ENCODE results near the gene RPUSD1.
"Not testable (repeated sequence)": the region's sequence is repeated elsewhere in the genome, so short reads cannot be mapped to it uniquely, and the experiment has no call there.

The RPUSD1 gene

DNA sequence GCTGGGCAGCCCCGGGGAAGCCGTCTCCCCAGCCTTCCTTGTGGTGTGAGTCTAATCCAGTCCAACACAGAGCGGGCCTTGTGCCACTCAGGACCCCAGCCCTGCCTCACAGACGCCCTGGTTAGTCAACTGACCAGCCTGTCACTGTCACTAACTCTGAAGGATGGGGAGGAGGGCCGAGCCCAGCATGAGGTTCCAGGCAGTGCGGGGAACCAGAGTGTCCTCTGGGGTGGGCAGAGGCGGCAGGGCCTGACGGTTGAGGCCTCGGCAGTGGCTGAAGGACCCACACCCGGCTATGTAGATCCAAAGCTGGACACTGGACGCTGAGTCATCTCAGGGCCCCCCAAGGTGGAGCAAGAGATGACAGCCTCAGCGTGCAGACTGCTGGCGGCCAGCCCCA is 8.6 kb downstream of the RPUSD1 start:
- H3K9ac ChIP-seq (ENCODE audit: low read length): no peak overlapping the region
- H3K27me3 ChIP-seq (ENCODE audit: control insufficient read depth, insufficient read depth, low read length): no peaks in the 10 kb centered on the region
- no peaks in the 10 kb centered on the region for H3K36me3 ChIP-seq (ENCODE audit: control insufficient read depth, insufficient read depth, low read length)
- no peak overlapping the region for H3K27ac ChIP-seq (ENCODE audit: low read depth, low read length)
- H3K4me3 ChIP-seq (ENCODE audit: low read depth, low read length): no peak overlapping the region
- H3K4me1 ChIP-seq (ENCODE audit: control insufficient read depth, insufficient read depth, low read length): no peaks in the 10 kb centered on the region
- no peaks in the 10 kb centered on the region for H3K9me3 ChIP-seq (ENCODE audit: control insufficient read depth, insufficient read depth, low read depth, low read length)

- no peaks in the 10 kb centered on the region for H3K9me3 ChIP-seq (ENCODE audit: control insufficient read depth, insufficient read depth, low read depth, low read length)
- H3K9ac ChIP-seq (ENCODE audit: low read length): no peak overlapping the region
- no peaks in the 10 kb centered on the region for H3K4me1 ChIP-seq (ENCODE audit: control insufficient read depth, insufficient read depth, low read length)
- no peak overlapping the region for H3K4me3 ChIP-seq (ENCODE audit: low read depth, low read length)
- no peak overlapping the region for H3K27ac ChIP-seq (ENCODE audit: low read depth, low read length)
- no peaks in the 10 kb centered on the region for H3K36me3 ChIP-seq (ENCODE audit: control insufficient read depth, insufficient read depth, low read length)
- H3K27me3 ChIP-seq (ENCODE audit: control insufficient read depth, insufficient read depth, low read length): no peaks in the 10 kb centered on the region
Measured at GRCh38 chr16:778909-779527, 9.2 kb downstream of the RPUSD1 start.

GRCh38 chr16:778447-778846 is 9.7 kb downstream of the RPUSD1 start:
- Histone ChIP-seq H3K27me3 (ENCODE audit: control insufficient read depth, insufficient read depth, low read length) (no peaks in the 10 kb centered on the region), H3K9ac (ENCODE audit: low read length) (no peak overlapping the region), H3K4me3 (ENCODE audit: low read depth, low read length) (no peak overlapping the region), H3K36me3 (ENCODE audit: control insufficient read depth, insufficient read depth, low read length) (no peaks in the 10 kb centered on the region), H3K9me3 (ENCODE audit: control insufficient read depth, insufficient read depth, low read depth, low read length) (no peaks in the 10 kb centered on the region), H3K27ac (ENCODE audit: low read depth, low read length) (no peak overlapping the region), H3K4me1 (ENCODE audit: control insufficient read depth, insufficient read depth, low read length) (no peaks in the 10 kb centered on the region)

DNA sequence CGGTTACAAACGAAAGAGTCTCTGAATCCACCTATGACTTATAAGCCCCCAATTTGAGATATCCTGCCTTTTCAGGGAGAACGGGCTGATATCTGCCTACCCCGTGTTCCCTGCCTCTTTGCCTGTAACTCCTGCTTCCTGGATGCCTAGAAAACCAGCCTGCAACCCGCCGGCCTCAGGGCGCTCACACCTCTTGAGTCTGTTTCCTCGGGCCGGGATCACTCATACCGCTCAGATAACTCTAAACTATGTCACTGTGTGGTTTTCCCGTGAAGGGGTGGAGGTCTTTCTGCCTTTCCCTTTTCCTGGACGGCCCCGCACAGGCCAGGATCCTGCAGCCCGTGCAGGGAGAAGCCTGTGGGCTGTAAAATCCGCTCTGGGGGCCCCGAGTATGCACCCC is 10.4 kb downstream of the RPUSD1 start:
- no peaks in the 10 kb centered on the region for H3K36me3 ChIP-seq (ENCODE audit: control insufficient read depth, insufficient read depth, low read length)
- H3K4me3 ChIP-seq (ENCODE audit: low read depth, low read length): no peak overlapping the region
- no peaks in the 10 kb centered on the region for H3K27me3 ChIP-seq (ENCODE audit: control insufficient read depth, insufficient read depth, low read length)
- no peaks in the 10 kb centered on the region for H3K4me1 ChIP-seq (ENCODE audit: control insufficient read depth, insufficient read depth, low read length)
- no peak overlapping the region for H3K9ac ChIP-seq (ENCODE audit: low read length)
- H3K9me3 ChIP-seq (ENCODE audit: control insufficient read depth, insufficient read depth, low read depth, low read length): no peaks in the 10 kb centered on the region
- H3K27ac ChIP-seq (ENCODE audit: low read depth, low read length): no peak overlapping the region

- Histone ChIP-seq H3K4me3 (ENCODE audit: low read depth, low read length) (no peak overlapping the region), H3K36me3 (ENCODE audit: control insufficient read depth, insufficient read depth, low read length) (no peaks in the 10 kb centered on the region), H3K9ac (ENCODE audit: low read length) (no peak overlapping the region), H3K4me1 (ENCODE audit: control insufficient read depth, insufficient read depth, low read length) (no peaks in the 10 kb centered on the region), H3K9me3 (ENCODE audit: control insufficient read depth, insufficient read depth, low read depth, low read length) (no peaks in the 10 kb centered on the region), H3K27ac (ENCODE audit: low read depth, low read length) (no peak overlapping the region), H3K27me3 (ENCODE audit: control insufficient read depth, insufficient read depth, low read length) (no peaks in the 10 kb centered on the region)
Measured at GRCh38 chr16:776824-777223, 11.4 kb downstream of the RPUSD1 start.

- H3K4me1 ChIP-seq (ENCODE audit: control insufficient read depth, insufficient read depth, low read length); H3K4me3 ChIP-seq (ENCODE audit: low read depth, low read length); H3K27me3 ChIP-seq (ENCODE audit: control insufficient read depth, insufficient read depth, low read length); H3K9ac ChIP-seq (ENCODE audit: low read length); H3K27ac ChIP-seq (ENCODE audit: low read depth, low read length); H3K36me3 ChIP-seq (ENCODE audit: control insufficient read depth, insufficient read depth, low read length); H3K9me3 ChIP-seq (ENCODE audit: control insufficient read depth, insufficient read depth, low read depth, low read length): not testable (repeated sequence)
Measured at GRCh38 chr16:776298-776697, 11.9 kb downstream of the RPUSD1 start.

DNA sequence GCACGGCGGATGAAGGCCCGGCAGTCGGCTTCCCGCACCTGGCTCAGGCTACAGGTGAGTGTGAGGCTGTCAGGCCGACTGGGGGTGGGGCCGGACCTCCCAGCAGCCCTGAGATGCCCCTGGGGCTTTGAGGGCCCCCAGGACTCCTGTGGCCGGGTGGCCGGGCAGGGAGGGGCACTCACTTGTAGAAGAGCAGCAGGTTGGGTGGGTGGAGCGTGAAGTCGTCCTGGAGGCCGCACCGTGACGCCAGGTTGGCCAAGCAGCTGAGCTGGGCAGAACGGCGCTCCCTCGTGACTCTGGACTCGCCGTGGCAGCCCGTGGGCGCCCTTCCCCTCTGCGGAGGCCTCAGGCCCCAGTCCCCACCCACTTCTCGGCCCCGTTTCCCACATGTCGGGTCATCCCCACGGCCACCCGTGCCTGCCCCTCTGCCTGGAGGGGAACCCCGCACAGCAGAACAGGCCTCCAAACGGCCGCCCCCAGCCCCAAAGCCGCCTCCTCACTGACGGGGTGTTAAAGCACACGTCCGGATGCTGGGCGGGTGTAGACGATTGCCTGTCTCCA is 12.9 kb downstream of the RPUSD1 start:
- Histone ChIP-seq H3K4me1 (ENCODE audit: control insufficient read depth, insufficient read depth, low read length) (no peaks in the 10 kb centered on the region), H3K9ac (ENCODE audit: low read length) (no peak overlapping the region), H3K27me3 (ENCODE audit: control insufficient read depth, insufficient read depth, low read length) (no peaks in the 10 kb centered on the region), H3K36me3 (ENCODE audit: control insufficient read depth, insufficient read depth, low read length) (no peaks in the 10 kb centered on the region), H3K27ac (ENCODE audit: low read depth, low read length) (no peak overlapping the region), H3K9me3 (ENCODE audit: control insufficient read depth, insufficient read depth, low read depth, low read length) (no peaks in the 10 kb centered on the region), H3K4me3 (ENCODE audit: low read depth, low read length) (no peak overlapping the region)

DNA sequence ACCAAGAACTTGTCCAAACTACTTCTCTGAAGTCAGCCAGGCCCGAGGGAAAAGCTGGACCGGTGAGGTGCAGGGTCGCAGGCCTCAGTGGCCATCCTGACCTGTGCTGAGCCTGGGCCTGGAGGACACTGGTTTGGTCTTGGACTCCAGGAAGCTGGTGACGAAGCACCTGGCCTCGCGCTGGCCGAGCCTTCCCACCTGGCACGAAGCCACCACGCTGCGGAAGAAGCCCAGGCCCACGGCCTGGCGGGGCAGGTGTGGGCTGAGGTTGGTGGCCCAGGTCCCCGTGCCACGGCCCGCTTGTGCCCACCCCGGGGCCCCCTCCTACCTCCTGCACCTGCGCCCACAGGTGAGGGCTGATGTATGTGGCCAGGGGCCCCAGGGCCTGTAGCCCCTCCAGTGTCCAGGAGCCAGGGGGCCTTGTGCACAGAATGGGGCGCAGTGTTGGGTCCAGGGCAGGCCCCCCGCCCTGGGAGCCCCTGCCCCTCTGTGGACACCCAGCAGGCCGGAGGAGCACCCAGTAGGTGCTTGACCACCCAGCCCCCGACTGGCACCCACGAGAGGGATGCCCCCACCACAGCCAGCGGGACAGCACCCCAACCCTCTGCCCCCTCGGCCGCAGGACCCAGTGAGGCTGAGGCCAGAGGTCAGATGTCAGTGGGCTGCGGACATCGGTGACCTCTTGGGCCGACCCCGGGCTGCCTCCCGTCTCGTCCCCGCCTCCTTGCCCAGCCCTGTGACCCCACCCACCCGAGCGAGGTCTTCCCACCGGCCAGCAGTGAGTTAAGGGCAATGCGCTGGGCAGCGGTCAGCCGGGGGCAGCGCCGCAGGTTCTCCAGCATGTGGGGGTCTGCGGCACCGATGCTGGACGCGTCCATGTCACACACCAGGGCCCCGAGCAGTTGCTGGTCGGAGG is 13.8 kb downstream of the RPUSD1 start:
- Histone ChIP-seq H3K9me3 (ENCODE audit: control insufficient read depth, insufficient read depth, low read depth, low read length) (no peaks in the 10 kb centered on the region), H3K36me3 (ENCODE audit: control insufficient read depth, insufficient read depth, low read length) (no peaks in the 10 kb centered on the region), H3K27me3 (ENCODE audit: control insufficient read depth, insufficient read depth, low read length) (no peaks in the 10 kb centered on the region), H3K27ac (ENCODE audit: low read depth, low read length) (no peak overlapping the region), H3K4me3 (ENCODE audit: low read depth, low read length) (no peak overlapping the region), H3K9ac (ENCODE audit: low read length) (no peak overlapping the region), H3K4me1 (ENCODE audit: control insufficient read depth, insufficient read depth, low read length) (no peaks in the 10 kb centered on the region; the same call in 1 of the 2 replicates)

GRCh38 chr16:772959-773358 is 15.2 kb downstream of the RPUSD1 start:
- Histone ChIP-seq H3K27ac (ENCODE audit: low read depth, low read length) (no peak overlapping the region), H3K4me3 (ENCODE audit: low read depth, low read length) (no peak overlapping the region), H3K9me3 (ENCODE audit: control insufficient read depth, insufficient read depth, low read depth, low read length) (no peaks in the 10 kb centered on the region), H3K27me3 (ENCODE audit: control insufficient read depth, insufficient read depth, low read length) (no peaks in the 10 kb centered on the region), H3K4me1 (ENCODE audit: control insufficient read depth, insufficient read depth, low read length) (no peaks in the 10 kb centered on the region; the same call in 1 of the 2 replicates), H3K36me3 (ENCODE audit: control insufficient read depth, insufficient read depth, low read length) (no peaks in the 10 kb centered on the region), H3K9ac (ENCODE audit: low read length) (no peak overlapping the region)

DNA sequence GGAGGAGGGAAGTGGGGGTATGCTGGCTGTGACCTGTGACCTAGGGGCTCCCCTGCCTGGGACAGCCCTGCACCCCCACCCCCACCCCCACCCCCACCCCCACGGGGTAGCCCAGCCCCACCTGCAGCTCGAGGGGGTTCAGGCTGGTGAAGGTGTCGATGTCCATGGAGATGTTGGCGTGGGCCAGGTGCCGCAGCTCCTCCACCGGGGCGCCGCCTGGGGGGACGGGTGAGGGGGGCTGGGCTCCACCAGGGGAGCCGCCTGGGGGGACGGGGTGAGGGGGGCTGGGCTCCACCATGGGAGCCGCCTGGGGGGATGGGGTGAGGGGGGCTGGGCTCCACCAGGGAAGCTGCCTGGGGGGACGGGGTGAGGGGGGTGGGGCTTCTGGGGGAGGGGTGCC is 17.8 kb downstream of the RPUSD1 start:
- H3K9me3 ChIP-seq (ENCODE audit: control insufficient read depth, insufficient read depth, low read depth, low read length): no peaks in the 10 kb centered on the region
- no peak overlapping the region for H3K9ac ChIP-seq (ENCODE audit: low read length)
- no peak overlapping the region for H3K4me3 ChIP-seq (ENCODE audit: low read depth, low read length)
- no peak overlapping the region for H3K27ac ChIP-seq (ENCODE audit: low read depth, low read length)
- no peaks in the 10 kb centered on the region; the same call in 1 of the 2 replicates for H3K4me1 ChIP-seq (ENCODE audit: control insufficient read depth, insufficient read depth, low read length)
- no peaks in the 10 kb centered on the region for H3K27me3 ChIP-seq (ENCODE audit: control insufficient read depth, insufficient read depth, low read length)
- no peaks in the 10 kb centered on the region for H3K36me3 ChIP-seq (ENCODE audit: control insufficient read depth, insufficient read depth, low read length)

GRCh38 chr16:769934-770333 is 18.2 kb downstream of the RPUSD1 start:
- Histone ChIP-seq H3K9me3 (ENCODE audit: control insufficient read depth, insufficient read depth, low read depth, low read length) (no peaks in the 10 kb centered on the region), H3K9ac (ENCODE audit: low read length) (no peak overlapping the region), H3K4me1 (ENCODE audit: control insufficient read depth, insufficient read depth, low read length) (no peaks in the 10 kb centered on the region; the same call in 1 of the 2 replicates), H3K27me3 (ENCODE audit: control insufficient read depth, insufficient read depth, low read length) (no peaks in the 10 kb centered on the region), H3K4me3 (ENCODE audit: low read depth, low read length) (no peak overlapping the region), H3K27ac (ENCODE audit: low read depth, low read length) (no peak overlapping the region), H3K36me3 (ENCODE audit: control insufficient read depth, insufficient read depth, low read length) (no peaks in the 10 kb centered on the region)

Data from HUES6 (cell line).